Liver (tissue), 9 donors: ENCODE results near the gene TXNIP. TPM values are rescaled to one million over a fixed set of nuclear protein-coding genes. Genes with fewer than 3 reads are reported as not detected.

Source experiments
- DNase-seq: peaks from one replicate; pipeline ENCODE4 v3.0.0-alpha.2; 2017; ENCODE audit warnings: low spot score
- H3K27ac ChIP-seq, 2 donors: one replicate each; pipeline ENCODE4 v1.7.0; 2013; ENCODE audit warnings: inconsistent platforms in 2 of 2, low read length in 2 of 2, control low read depth in 1 of 2, low read depth in 1 of 2, mild to moderate bottlenecking in 1 of 2
- H3K27me3 ChIP-seq, 4 donors: one replicate each; pipeline versions ENCODE4 v1.6.1 to v1.7.0; 2013; ENCODE audit warnings: low read length in 3 of 4, inconsistent platforms in 1 of 4, mild to moderate bottlenecking in 1 of 4, moderate library complexity in 1 of 4; ENCODE audit not compliant: control insufficient read depth in 4 of 4, insufficient read depth in 4 of 4
- H3K36me3 ChIP-seq, 4 donors: one replicate each; pipeline versions ENCODE4 v1.6.1 to v1.7.0; 2013; ENCODE audit warnings: low read length in 3 of 4, mild to moderate bottlenecking in 3 of 4, low read depth in 1 of 4, moderate library complexity in 1 of 4; ENCODE audit not compliant: control insufficient read depth in 4 of 4, insufficient read depth in 3 of 4
- H3K4me1 ChIP-seq, 4 donors: one replicate each; pipeline versions ENCODE4 v1.6.1 to v1.7.0; 2013; ENCODE audit warnings: low read length in 3 of 4, mild to moderate bottlenecking in 3 of 4, moderate library complexity in 1 of 4; ENCODE audit not compliant: control insufficient read depth in 4 of 4, insufficient read depth in 4 of 4
- H3K4me3 ChIP-seq, 3 donors: one replicate each; pipeline versions ENCODE4 v1.6.1 to v1.7.0; 2013; ENCODE audit warnings: low read length in 3 of 3, control low read depth in 1 of 3, low read depth in 1 of 3, mild to moderate bottlenecking in 1 of 3
- H3K9ac ChIP-seq, 2 donors: one replicate each; pipeline ENCODE4 v1.7.0; 2013; ENCODE audit warnings: low read length in 2 of 2, mild to moderate bottlenecking in 2 of 2, moderate library complexity in 2 of 2, control low read depth in 1 of 2, low read depth in 1 of 2
- H3K9me3 ChIP-seq, 4 donors: one replicate each; pipeline versions ENCODE4 v1.6.1 to v1.7.0; 2013; ENCODE audit warnings: low read length in 3 of 4; ENCODE audit not compliant: control insufficient read depth in 4 of 4
- EGR1 ChIP-seq, 2 donors: IDR thresholded peaks; 2 replicates each; pipeline ENCODE4 v1.6.1; 2016 to 2018; ENCODE audit warnings: antibody characterized with exemption in 2 of 2, low read depth in 2 of 2
- FOXA1 ChIP-seq: IDR thresholded peaks from 2 replicates; pipeline ENCODE4 v1.6.1; 2016; ENCODE audit warnings: antibody characterized with exemption
- FOXA2 ChIP-seq: IDR thresholded peaks from 2 replicates; pipeline ENCODE4 v1.6.1; 2016; ENCODE audit warnings: antibody characterized with exemption
- GABPA ChIP-seq, 2 donors: IDR thresholded peaks in 1 of 2; conservative IDR thresholded peaks in 1 of 2; 2 replicates each; pipeline ENCODE4 v1.6.1; 2016; ENCODE audit warnings: antibody characterized with exemption in 2 of 2, mild to moderate bottlenecking in 1 of 2, moderate library complexity in 1 of 2
- HNF4A ChIP-seq, 2 donors: conservative IDR thresholded peaks; 2 replicates each; pipeline ENCODE4 v1.6.1; 2016; ENCODE audit warnings: antibody characterized with exemption in 2 of 2, mild to moderate bottlenecking in 2 of 2
- HNF4G ChIP-seq: IDR thresholded peaks from 2 replicates; pipeline ENCODE4 v1.6.1; 2016; ENCODE audit warnings: antibody characterized with exemption
- NR2F2 ChIP-seq: IDR thresholded peaks from 2 replicates; pipeline ENCODE4 v1.6.1; 2016; ENCODE audit warnings: antibody characterized with exemption
- RAD21 ChIP-seq, 2 donors: IDR thresholded peaks; 2 replicates each; pipeline ENCODE4 v1.6.1; 2016; ENCODE audit warnings: antibody characterized with exemption in 2 of 2, mild to moderate bottlenecking in 2 of 2
- REST ChIP-seq: IDR thresholded peaks from 2 replicates; pipeline ENCODE4 v1.6.1; 2016; ENCODE audit warnings: antibody characterized with exemption, mild to moderate bottlenecking
- RXRA ChIP-seq, 2 donors: IDR thresholded peaks; 2 replicates each; pipeline ENCODE4 v1.6.1; 2017 to 2018; ENCODE audit warnings: antibody characterized with exemption in 2 of 2, mild to moderate bottlenecking in 1 of 2
- SP1 ChIP-seq: IDR thresholded peaks from 2 replicates; pipeline ENCODE4 v1.6.1; 2018; ENCODE audit warnings: antibody characterized with exemption, mild to moderate bottlenecking
- polyA plus RNA-seq, 2 donors: library from polyadenylated mRNA; stranded (reverse) in 1 of 2; unstranded in 1 of 2; fragments of 200-250 nt in 1 of 2; fragments of >200 nt in 1 of 2; fragmentation: Nextera tagmentation in 1 of 2; extraction: Ambion mirVana in 1 of 2; gene quantifications; one replicate each; pipeline versions ENCODE4 v1.2.1 to v1.2.3, GENCODE V29; 2013 to 2015
- total RNA-seq, 2 donors: library from RNA; depleted of rRNA; stranded (reverse); fragments of >200 nt; gene quantifications; one replicate each; pipeline ENCODE4 v1.2.3, GENCODE V29; 2014
- TF ChIP-seq, protein P1 (sequence below): fragments of 150-350 bp; IDR thresholded peaks from 2 replicates; pipeline ENCODE4 v1.5.1; 2017; ENCODE audit warnings: improper control_type of control experiment, low read depth, low read length; ENCODE audit not compliant: missing input control
- TF ChIP-seq, protein P2 (sequence below): IDR thresholded peaks from 2 replicates; pipeline ENCODE4 v1.6.1; 2016; ENCODE audit warnings: antibody characterized with exemption
- donor health status: healthy.
- donor health status: healthy.
- donor health status: healthy.
- donor health status: healthy.
- donor health status: healthy.

The TXNIP gene
- total and polyA plus RNA-seq, 4 donors = 53.8 to 223 (median 92.0) TPM

DNA sequence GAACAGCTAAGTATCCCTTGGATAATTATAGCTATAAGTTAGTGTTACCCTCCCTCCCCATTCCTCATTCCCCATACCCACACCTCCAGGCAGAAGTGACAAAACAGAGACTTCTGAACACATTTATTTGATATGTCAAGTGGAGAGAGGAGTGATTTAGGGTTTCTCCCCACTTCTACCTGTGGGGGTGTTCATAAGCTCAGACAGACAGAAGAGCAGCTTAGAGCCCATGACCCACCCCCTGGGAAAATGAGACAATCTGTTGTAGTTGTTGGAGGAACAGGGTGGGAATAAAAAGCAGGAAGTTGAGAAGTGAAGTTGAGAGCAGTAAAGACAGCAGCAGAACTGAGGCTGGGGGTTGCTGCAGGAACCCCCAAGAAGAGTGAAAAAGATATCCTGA lies 37.0 kb downstream of the TXNIP start:
- Histone ChIP-seq H3K9me3 (no peaks in the 10 kb centered on the region), H3K4me3 (no peak overlapping the region), H3K9ac (no peak overlapping the region), H3K4me1 (peaks cover 13 to 79% (median 59%) of the 10 kb centered on the region in 4 donors), H3K27ac (no peak overlapping the region), H3K36me3 (no peaks in the 10 kb centered on the region), H3K27me3 (no peaks in the 10 kb centered on the region)
- TF ChIP-seq GABPA (IDR thresholded peaks at IDR 0.05 in 1 of 2, conservative IDR thresholded peaks at IDR 0.05 in 1 of 2) (no peak), SP1 (no peak), HNF4A (conservative IDR thresholded peaks at IDR 0.05) (no peak), REST (no peak), FOXA1 (no peak), RAD21 (IDR thresholded peaks at IDR 0.05) (no peak), RXRA (IDR thresholded peaks at IDR 0.05) (no peak), FOXA2 (no peak)
- TF ChIP-seq, protein P1, sequence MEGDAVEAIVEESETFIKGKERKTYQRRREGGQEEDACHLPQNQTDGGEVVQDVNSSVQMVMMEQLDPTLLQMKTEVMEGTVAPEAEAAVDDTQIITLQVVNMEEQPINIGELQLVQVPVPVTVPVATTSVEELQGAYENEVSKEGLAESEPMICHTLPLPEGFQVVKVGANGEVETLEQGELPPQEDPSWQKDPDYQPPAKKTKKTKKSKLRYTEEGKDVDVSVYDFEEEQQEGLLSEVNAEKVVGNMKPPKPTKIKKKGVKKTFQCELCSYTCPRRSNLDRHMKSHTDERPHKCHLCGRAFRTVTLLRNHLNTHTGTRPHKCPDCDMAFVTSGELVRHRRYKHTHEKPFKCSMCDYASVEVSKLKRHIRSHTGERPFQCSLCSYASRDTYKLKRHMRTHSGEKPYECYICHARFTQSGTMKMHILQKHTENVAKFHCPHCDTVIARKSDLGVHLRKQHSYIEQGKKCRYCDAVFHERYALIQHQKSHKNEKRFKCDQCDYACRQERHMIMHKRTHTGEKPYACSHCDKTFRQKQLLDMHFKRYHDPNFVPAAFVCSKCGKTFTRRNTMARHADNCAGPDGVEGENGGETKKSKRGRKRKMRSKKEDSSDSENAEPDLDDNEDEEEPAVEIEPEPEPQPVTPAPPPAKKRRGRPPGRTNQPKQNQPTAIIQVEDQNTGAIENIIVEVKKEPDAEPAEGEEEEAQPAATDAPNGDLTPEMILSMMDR = no peak
- TF ChIP-seq, protein P2, sequence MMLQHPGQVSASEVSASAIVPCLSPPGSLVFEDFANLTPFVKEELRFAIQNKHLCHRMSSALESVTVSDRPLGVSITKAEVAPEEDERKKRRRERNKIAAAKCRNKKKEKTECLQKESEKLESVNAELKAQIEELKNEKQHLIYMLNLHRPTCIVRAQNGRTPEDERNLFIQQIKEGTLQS = no peak
- no peak for DNase-seq

- DNase-seq = no peak
- TF ChIP-seq, protein P2 = no peak
- TF ChIP-seq RAD21 (IDR thresholded peaks at IDR 0.05) (no peak), HNF4A (conservative IDR thresholded peaks at IDR 0.05) (no peak), SP1 (no peak), FOXA2 (no peak), REST (no peak), GABPA (IDR thresholded peaks at IDR 0.05 in 1 of 2, conservative IDR thresholded peaks at IDR 0.05 in 1 of 2) (no peak), RXRA (IDR thresholded peaks at IDR 0.05) (no peak), HNF4G (no peak), EGR1 (IDR thresholded peaks at IDR 0.05; ENCODE audit: low read depth in 2 of 2) (no peak), NR2F2 (no peak), FOXA1 (no peak)
- Histone ChIP-seq H3K9me3 (no peaks in the 10 kb centered on the region), H3K4me3 (no peak overlapping the region), H3K4me1 (peaks cover 16 to 74% (median 56%) of the 10 kb centered on the region in 4 donors), H3K27ac (no peak overlapping the region), H3K9ac (no peak overlapping the region), H3K27me3 (no peaks in the 10 kb centered on the region), H3K36me3 (no peaks in the 10 kb centered on the region)
Measured at GRCh38 chr1:145958734-145959133, 37.6 kb downstream of the TXNIP start.
